Retinal pigment epithelial cell (primary cell): ENCODE results near the gene CCAR1.
"Not testable (repeated sequence)": the region's sequence is repeated elsewhere in the genome, so short reads cannot be mapped to it uniquely, and the experiment has no call there.

ENCODE experiments used
- DNase-seq: peaks from one replicate; pipeline ENCODE4 v3.0.0-alpha.2; 2010; ENCODE audit warnings: low read depth
- H3K4me3 ChIP-seq: 2 replicates; pipeline ENCODE4 v1.5.1; 2011; ENCODE audit warnings: mild to moderate bottlenecking, low read length, control low read depth, moderate library complexity
- CTCF ChIP-seq: conservative IDR thresholded peaks from 2 replicates; pipeline ENCODE4 v1.5.1; 2011; ENCODE audit warnings: low read depth, low read length, control low read depth, inconsistent platforms

The CCAR1 gene

GRCh38 chr10:68826764-68827591, 105.9 kb downstream of the CCAR1 start, which contains the start of gene STOX1:
TSS of gene STOX1 (plus strand) at chr10:68827531. CDS start at chr10:68827624, 93 bp downstream.
- DNase-seq = peak; percentile 29
- peak within 1 kb of the TSS; percentile 58 for H3K4me3 ChIP-seq
- TF ChIP-seq CTCF = peak; percentile 8

DNA sequence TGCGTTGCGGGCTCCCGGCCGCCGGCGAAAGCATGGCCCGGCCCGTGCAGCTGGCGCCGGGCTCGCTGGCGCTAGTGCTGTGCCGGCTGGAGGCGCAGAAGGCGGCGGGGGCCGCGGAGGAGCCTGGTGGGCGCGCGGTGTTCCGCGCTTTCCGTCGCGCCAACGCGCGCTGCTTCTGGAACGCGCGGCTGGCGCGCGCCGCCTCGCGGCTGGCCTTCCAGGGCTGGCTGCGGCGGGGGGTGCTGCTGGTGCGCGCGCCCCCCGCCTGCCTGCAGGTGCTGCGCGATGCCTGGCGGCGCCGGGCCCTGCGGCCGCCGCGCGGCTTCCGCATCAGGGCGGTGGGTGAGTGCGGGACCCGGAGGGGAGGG, 106.5 kb downstream of the CCAR1 start:
- not testable (repeated sequence) for H3K4me3 ChIP-seq, DNase-seq

DNA sequence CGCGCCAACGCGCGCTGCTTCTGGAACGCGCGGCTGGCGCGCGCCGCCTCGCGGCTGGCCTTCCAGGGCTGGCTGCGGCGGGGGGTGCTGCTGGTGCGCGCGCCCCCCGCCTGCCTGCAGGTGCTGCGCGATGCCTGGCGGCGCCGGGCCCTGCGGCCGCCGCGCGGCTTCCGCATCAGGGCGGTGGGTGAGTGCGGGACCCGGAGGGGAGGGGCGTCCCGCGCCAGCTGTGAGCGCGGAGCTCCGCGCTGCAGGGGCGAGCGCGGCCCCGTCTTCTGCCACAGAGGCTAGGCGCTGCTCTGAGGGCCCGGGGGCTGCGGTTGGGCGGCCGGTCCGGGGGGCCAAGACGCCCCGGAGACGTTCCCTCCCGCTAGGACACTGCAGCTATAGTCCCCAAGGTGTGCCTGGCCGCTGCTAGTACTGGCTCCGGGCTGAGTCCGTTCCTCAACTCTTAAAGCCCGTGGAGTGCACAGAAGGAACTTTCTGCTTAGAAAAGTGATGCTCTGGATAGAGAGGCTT, 107.1 kb downstream of the CCAR1 start:
- peak overlapping the region; percentile 51 for H3K4me3 ChIP-seq
- DNase-seq = not testable (repeated sequence)

GRCh38 chr10:68828833-68829232, 107.8 kb downstream of the CCAR1 start:
- H3K4me3 ChIP-seq = no peak overlapping the region
- DNase-seq = no peak
- TF ChIP-seq CTCF = no peak

DNA sequence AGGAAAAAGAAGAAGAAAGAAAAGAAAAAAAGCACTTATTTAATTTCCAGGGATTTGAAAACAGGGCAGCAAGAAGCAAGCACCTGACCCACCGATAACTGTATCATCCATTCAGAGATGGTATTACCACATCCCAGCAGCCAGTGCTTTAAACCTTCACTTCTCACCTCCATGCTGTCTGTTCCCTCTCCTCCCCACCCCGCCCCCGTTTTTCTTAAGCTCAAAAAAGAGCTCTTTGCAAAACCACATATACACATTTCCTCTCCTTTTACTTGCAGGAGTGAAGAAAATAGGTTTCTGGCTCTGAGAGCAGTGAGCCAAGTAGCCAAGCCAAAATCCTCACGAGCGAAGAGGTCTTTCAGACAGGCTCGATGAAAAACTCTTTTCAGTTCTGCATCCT, 108.5 kb downstream of the CCAR1 start:
- no peak for TF ChIP-seq CTCF
- DNase-seq = no peak
- H3K4me3 ChIP-seq = no peak overlapping the region

DNA sequence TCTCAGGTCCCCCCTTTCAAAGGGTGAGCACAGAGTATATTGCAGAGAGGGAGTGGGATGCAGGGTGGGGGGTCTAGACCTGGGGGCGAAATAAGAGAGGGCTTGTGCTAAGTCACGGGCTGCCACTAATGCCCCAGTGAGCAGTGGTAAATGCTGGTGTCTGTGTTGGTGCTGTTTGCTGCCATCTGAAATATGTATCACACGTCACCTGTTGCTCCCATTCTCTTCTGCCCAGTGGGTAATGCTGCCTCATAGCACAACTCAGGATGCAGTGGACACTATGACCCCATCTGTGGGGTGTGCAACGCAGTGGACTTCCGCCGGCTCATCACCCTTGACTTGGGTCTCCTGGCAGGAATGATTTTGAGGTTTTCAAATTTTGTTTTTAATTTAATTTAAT, 108.9 kb downstream of the CCAR1 start:
- TF ChIP-seq CTCF = no peak

GRCh38 chr10:68831961-68832455, 111.0 kb downstream of the CCAR1 start:
- H3K4me3 ChIP-seq = no peak overlapping the region
- no peak for TF ChIP-seq CTCF
- no peak for DNase-seq

More for the DNA sequence above, 108.9 kb downstream of the CCAR1 start:
- H3K4me3 ChIP-seq = no peak overlapping the region
- no peak for DNase-seq

DNA sequence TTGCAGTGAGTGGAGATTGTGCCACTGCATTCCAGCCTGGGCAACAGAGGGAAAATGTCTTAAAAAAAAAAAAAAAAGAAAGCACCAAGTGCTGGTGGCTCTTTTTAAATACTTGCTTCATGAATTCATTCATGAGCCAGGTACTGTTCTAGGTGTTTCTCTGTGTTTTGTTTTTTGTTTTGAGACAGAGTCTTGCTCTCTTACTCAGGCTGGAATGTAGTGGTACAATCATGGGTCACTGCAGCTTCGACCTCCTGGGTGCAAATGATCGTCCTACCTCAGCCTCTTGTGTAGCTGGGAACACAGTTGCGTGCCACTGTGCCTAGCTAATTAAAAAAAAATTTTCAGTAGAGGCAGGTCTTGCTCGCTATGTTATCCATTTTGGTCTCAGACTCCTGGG, 111.6 kb downstream of the CCAR1 start:
- no peak overlapping the region for H3K4me3 ChIP-seq
- no peak for DNase-seq
- TF ChIP-seq CTCF = no peak
